ENCODE measurements around the gene GATA3.

Gene GATA3

GRCh38 chr10:8048281-8049008 lies 6.0 kb upstream of the GATA3 start:
- peak; percentile 53 for DNase-seq (ENCODE audit: low read depth)
- TF ChIP-seq, protein P1, sequence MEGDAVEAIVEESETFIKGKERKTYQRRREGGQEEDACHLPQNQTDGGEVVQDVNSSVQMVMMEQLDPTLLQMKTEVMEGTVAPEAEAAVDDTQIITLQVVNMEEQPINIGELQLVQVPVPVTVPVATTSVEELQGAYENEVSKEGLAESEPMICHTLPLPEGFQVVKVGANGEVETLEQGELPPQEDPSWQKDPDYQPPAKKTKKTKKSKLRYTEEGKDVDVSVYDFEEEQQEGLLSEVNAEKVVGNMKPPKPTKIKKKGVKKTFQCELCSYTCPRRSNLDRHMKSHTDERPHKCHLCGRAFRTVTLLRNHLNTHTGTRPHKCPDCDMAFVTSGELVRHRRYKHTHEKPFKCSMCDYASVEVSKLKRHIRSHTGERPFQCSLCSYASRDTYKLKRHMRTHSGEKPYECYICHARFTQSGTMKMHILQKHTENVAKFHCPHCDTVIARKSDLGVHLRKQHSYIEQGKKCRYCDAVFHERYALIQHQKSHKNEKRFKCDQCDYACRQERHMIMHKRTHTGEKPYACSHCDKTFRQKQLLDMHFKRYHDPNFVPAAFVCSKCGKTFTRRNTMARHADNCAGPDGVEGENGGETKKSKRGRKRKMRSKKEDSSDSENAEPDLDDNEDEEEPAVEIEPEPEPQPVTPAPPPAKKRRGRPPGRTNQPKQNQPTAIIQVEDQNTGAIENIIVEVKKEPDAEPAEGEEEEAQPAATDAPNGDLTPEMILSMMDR (IDR thresholded peaks at IDR 0.05; ENCODE audit: insufficient read depth, low read depth, low read length, missing control alignments), result no peak
- no peak overlapping the region for H3K4me3 ChIP-seq (ENCODE audit: low read depth, low read length)

- TF ChIP-seq, protein P1 (IDR thresholded peaks at IDR 0.05; ENCODE audit: insufficient read depth, low read depth, low read length, missing control alignments), result no peak
- no peak for DNase-seq (ENCODE audit: low read depth)
- H3K4me3 ChIP-seq (ENCODE audit: low read depth, low read length), result no peak overlapping the region
Observed at GRCh38 chr10:8049045-8049864, 5.2 kb upstream of the GATA3 start.

- no peak overlapping the region for H3K4me3 ChIP-seq (ENCODE audit: low read depth, low read length)
- TF ChIP-seq, protein P1 (IDR thresholded peaks at IDR 0.05; ENCODE audit: insufficient read depth, low read depth, low read length, missing control alignments), result no peak
- DNase-seq (ENCODE audit: low read depth), result no peak
Observed at GRCh38 chr10:8049865-8050555, 4.5 kb upstream of the GATA3 start.

GRCh38 chr10:8050556-8051108 lies 3.9 kb upstream of the GATA3 start:
- DNase-seq (ENCODE audit: low read depth), result no peak
- no peak overlapping the region for H3K4me3 ChIP-seq (ENCODE audit: low read depth, low read length)

DNA sequence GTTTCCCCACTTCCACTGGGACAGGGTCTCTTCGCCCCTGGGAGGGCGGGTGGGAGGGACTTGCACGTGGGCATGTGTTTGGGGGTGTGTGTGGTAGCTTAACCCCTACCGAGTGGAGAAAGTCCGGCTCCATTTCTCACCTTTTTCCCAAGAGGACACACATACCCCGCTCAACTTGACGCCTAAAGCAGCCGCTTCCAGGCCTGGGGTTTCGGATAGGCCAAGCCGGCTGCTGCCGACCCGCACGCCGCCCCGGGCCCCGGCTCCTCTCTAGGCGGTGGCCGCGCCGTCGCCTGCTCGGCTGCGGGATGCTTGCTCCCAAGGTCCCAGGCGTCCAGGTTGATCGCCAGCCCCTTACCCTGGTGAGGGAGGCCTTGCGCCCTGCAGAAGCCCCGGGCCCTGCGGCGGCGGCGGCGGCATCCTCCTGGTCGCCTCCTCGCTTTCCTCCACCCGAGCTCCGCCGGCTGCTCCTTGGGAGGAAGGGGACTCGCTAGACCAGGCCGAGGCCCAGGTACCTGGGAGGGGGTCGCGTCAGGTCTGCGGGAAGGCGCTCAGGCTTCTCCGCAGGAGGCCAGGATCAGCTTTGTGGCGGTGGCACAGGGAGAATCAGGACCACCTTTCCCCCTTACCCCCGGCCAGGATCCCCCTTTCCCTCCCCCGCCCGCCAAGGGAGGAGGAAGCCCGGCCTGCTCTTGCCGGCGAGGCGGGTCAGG lies 3.2 kb upstream of the GATA3 start:
- no peak overlapping the region for H3K4me3 ChIP-seq (ENCODE audit: low read depth, low read length)
- TF ChIP-seq, protein P1 (IDR thresholded peaks at IDR 0.05; ENCODE audit: insufficient read depth, low read depth, low read length, missing control alignments), result no peak
- DNase-seq (ENCODE audit: low read depth), result no peak

More at GRCh38 chr10:8050556-8051108, 3.9 kb upstream of the GATA3 start:
- TF ChIP-seq, protein P1 (IDR thresholded peaks at IDR 0.05; ENCODE audit: insufficient read depth, low read depth, low read length, missing control alignments), result no peak

DNA sequence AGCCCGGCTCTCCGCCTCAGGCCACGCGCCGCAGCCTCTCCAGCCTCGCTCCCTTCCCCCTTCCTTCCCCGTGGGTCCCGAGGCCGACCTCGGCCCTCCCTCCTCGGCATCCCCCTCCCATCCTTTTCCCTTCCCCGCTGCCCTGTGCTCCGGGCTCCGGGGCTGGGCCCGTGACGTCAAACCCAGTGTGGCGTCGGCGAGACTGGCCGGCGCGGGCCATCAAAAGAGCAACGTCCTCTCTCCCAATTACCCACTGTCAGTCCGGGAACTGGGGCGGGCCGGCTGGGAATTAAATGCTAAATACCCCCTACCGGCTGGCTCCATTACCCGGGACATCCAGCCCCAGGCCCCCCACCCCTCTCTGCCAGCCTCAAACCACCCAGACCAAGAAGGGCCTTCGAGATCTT lies 2.6 kb upstream of the GATA3 start:
- no peak overlapping the region for H3K4me3 ChIP-seq (ENCODE audit: low read depth, low read length)
- DNase-seq (ENCODE audit: low read depth), result no peak
- TF ChIP-seq, protein P1 (IDR thresholded peaks at IDR 0.05; ENCODE audit: insufficient read depth, low read depth, low read length, missing control alignments), result no peak
